ENCODE measurements around the gene LCORL.
"Not testable (repeated sequence)": the region's sequence is repeated elsewhere in the genome, so short reads cannot be mapped to it uniquely, and the experiment has no call there.

Gene LCORL

GRCh38 chr4:17932041-17932440 is 89.5 kb downstream of the LCORL start:
- no peak for DNase-seq (ENCODE audit: low read depth in 2 of 2)

DNA sequence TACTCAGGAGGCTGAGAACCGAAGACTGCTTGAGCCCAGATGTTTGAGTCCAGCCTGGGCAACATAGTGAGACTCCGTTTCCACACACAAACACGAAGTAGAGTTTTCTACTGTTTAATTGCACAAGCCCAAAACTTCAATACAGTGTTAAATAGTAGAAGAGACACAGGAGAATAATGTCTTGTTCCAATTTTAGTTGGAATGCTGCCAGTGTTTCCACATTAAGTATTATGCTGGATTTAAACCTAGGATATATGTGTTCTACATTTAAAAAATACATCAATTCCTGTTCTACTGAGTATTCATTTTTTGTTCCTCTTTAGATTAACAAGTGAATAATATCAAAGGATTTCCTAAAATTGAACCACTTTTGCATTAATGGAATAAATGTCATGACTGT is 91.3 kb downstream of the LCORL start:
- DNase-seq (ENCODE audit: low read depth in 2 of 2) = no peak

DNA sequence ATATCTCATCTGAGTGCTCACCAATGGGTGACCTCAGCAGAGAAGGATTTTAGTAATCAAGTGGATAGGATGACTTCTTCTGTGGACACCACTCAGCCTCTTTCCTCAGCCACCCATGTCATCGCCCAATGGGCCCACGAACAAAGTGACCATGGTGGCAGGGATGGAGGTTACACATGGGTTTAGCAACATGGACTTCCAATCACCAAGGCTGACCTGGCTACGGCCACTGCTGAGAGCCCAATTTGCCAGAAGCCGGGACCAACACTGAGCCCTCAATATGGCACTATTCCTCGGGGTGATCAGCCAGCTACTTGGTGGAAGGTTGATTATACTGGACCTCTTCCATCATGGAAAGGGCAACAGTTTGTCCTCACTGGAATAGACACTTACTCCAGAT is 97.4 kb downstream of the LCORL start:
- no peak for DNase-seq (ENCODE audit: low read depth in 2 of 2)

- no peak for DNase-seq (ENCODE audit: low read depth in 2 of 2)
These were observed 100.1 kb downstream of the LCORL start for GRCh38 chr4:17921451-17921850.

- no peak for DNase-seq (ENCODE audit: low read depth in 2 of 2)
These were observed 100.9 kb downstream of the LCORL start for GRCh38 chr4:17920681-17921080.

GRCh38 chr4:17915439-17915838 is 106.1 kb downstream of the LCORL start:
- DNase-seq (ENCODE audit: low read depth in 2 of 2) = no peak

GRCh38 chr4:17912011-17912410 is 109.5 kb downstream of the LCORL start:
- DNase-seq (ENCODE audit: low read depth in 2 of 2) = no peak

DNA sequence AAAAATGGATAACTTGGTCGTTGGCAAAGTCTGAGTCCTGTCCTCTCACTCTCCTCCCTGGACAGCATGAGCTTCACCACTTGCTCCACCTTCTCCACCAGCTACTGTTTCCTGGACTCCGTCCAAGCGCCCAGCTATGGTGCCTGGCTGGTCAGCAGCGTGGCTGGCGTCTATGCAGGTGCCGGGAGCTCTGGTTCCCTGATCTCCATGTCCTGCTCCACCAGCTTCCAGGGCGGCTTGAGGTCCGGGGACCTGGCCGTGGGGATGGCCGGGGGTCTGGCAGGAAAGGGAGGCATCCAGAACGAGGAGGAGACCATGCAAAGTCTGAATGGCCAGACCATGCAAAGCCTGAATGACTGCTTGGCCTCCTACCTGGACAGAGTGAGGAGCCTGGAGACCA is 109.9 kb downstream of the LCORL start:
- no peak for DNase-seq (ENCODE audit: low read depth in 2 of 2)

GRCh38 chr4:17898553-17899055 is 123.0 kb downstream of the LCORL start:
- DNase-seq (ENCODE audit: low read depth in 2 of 2) = no peak

- no peak for DNase-seq (ENCODE audit: low read depth in 2 of 2)
These were observed 126.1 kb downstream of the LCORL start for GRCh38 chr4:17895481-17895880.

DNA sequence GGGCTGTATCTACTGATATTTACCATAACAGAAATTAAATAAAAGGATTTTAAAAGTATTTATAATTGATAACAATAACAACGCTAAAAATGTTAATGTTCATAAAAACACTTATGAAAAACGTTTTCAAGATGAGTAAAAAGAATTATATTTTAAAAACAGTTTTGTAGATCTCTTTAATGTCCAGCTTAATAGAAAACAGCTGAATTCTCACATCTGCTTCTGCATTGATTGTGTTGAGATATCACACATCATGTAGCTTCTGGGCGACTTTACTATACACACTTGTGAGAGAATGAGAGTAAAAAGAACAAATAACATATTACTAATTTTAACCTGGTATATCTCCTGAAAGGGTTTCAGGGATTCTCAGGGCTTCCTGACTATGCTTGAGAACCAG is 127.1 kb downstream of the LCORL start:
- no peak for DNase-seq (ENCODE audit: low read depth in 2 of 2)

DNA sequence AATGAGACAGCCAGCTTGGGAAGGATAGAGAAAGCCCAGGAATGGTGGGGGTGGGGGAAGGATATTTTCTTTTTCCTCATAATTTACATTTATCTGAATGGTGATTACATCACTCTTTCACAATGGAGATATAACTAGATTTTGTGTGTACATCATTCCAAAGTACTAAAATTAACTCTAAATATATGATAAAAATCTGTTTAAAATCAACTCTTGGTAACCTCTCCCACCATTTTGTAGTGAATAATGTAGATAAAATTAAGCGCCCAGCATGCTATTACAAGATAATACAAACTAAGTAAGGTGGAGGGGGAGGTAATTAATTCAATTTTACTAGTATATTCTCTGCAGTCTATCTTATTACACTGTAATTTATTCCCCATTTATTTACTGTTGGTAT is 131.9 kb downstream of the LCORL start:
- DNase-seq (ENCODE audit: low read depth in 2 of 2) = no peak

GRCh38 chr4:17884511-17884910 is 137.0 kb downstream of the LCORL start:
- DNase-seq (ENCODE audit: low read depth in 2 of 2) = no peak

DNA sequence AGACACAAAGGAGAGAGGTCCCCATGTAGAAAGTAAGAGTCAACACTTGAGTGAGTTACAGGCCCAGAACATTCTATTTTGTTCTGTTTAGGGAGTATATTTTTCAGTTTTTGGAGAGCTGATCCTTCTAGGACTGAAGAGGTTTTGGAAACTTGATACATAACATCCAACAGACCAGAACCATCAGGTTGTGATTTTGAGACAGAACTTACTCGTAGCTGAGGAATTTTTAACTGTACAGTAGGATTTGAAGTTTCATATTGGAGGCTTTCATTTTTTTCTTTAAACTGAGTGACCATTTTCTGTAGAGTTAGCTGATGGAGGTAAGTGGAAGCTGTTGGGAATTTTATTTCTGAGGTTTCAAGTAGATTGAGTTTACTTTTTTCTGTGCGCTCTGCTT is 137.5 kb downstream of the LCORL start:
- no peak for DNase-seq (ENCODE audit: low read depth in 2 of 2)

GRCh38 chr4:17877661-17878060 is 143.9 kb downstream of the LCORL start:
- DNase-seq (ENCODE audit: low read depth in 2 of 2) = no peak

DNA sequence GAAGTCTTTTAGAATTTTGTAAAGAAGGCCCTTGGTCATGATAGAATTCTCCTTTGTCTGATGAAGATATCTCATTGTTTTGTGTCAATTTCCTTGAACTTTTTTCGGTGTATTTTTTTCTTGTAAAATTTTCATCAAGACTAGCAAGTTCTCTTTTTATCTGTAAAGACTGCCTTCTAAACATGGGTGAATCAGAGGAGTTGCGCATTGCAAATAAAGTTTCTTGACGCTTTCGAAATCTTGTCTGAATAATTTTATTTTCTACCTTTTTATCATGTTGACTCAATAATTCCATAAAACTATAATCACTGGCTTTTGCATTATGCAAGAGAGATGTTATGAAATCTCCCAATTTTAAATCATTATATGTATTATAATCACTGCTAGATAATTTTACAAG is 144.6 kb downstream of the LCORL start:
- no peak for DNase-seq (ENCODE audit: low read depth in 2 of 2)

GRCh38 chr4:17875402-17876070 is 146.0 kb downstream of the LCORL start:
- DNase-seq (ENCODE audit: low read depth in 2 of 2) = no peak

DNA sequence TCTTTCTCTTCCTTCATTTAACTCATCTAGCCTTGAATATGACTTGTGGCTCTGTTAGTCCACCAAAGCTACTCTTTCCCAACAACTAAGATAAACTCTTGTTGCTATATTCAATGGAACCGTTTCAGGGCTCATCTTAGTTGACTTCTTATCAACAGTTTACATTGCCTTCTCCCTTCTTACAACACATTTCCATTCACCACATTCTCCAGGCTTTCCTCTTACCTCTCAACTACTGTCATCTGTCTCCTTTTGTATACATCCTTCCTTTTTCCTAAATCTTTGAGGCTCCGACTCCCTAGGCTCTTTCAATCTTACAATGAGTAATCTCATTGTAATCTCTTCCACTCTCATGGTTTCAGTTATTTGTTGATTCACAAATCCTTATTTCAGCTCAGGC is 152.2 kb downstream of the LCORL start:
- no peak for DNase-seq (ENCODE audit: low read depth in 2 of 2)

DNA sequence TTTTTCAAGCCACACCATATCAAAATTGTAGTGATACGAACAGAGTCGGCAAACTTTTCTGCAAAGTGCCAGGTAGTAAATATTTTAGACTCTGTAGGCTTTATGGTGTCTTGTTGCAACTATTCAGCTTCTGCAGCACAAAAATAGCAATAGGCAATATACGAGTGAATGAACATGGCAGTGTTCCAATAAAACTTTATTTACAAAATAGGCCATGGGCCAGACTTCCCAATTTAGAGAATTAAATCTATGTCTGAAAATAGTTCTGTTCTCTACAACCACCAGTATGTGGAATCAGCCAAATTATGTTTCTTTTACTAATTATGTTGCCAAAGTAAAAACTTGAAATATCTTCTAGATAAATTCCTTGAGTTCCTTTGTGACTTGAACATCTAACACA is 154.3 kb downstream of the LCORL start:
- no peak for DNase-seq (ENCODE audit: low read depth in 2 of 2)

- DNase-seq (ENCODE audit: low read depth in 2 of 2) = no peak
These were observed 154.7 kb downstream of the LCORL start for GRCh38 chr4:17866810-17867209.

GRCh38 chr4:17865866-17866363 is 155.6 kb downstream of the LCORL start:
- DNase-seq (ENCODE audit: low read depth in 2 of 2) = no peak

DNA sequence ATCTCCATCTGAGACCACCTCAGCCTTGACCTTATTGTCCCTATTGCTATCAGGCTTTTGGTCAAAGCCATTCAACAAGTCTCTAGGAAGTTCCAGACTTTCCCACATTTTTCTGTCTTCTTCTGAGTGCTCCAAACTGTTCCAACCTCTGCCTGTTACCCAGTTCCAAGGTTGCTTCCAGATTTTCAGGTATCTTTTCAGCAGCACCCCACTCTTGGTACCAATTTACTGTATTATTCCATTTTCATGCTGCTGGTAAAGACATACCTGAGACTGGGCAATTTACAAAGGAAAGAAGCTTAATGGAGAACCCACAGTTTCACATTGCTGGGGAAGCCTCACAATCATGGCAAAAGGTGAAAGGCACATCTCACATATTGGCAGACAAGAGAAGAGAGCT is 159.6 kb downstream of the LCORL start:
- not testable (repeated sequence) for DNase-seq (ENCODE audit: low read depth in 2 of 2)

- no peak for DNase-seq (ENCODE audit: low read depth in 2 of 2)
These were observed 161.7 kb downstream of the LCORL start for GRCh38 chr4:17859793-17860406.

DNA sequence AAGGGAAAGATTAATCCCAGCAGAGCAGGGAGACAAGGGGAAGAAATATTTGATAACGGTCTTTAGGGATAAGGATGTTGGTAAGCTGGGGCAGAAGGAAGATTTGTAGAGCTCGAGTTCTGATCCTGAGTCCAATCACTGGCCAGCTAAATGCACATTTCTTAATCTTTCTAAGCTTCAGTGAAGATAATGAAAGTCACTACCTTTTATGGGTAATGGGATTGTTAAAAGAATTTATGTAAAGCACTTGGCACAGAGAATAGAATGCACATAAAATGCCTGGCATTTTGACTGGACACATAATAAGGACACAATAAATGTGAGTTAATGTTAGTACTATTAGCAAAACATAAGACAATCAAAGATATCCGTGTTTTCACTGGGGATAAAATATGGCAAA is 167.5 kb downstream of the LCORL start:
- DNase-seq (ENCODE audit: low read depth in 2 of 2) = no peak
